H1 (cell line): ENCODE measurements around the gene GPATCH4. TPM values are rescaled to one million over a fixed set of nuclear protein-coding genes. Genes with fewer than 3 reads are reported as not detected.

ENCODE experiments used
- ATF2 ChIP-seq: IDR thresholded peaks from 2 replicates; pipeline ENCODE4 v1.6.1; 2012; ENCODE audit warnings: low read length, inconsistent platforms
- BCL11A ChIP-seq, 2 experiments: IDR thresholded peaks; one replicate each; pipeline ENCODE4 v1.6.1; 2011; ENCODE audit warnings: low read depth in 2 of 2, low read length in 2 of 2, mild to moderate bottlenecking in 2 of 2
- CBX8 ChIP-seq: fragments of 300-800, 300-1000 bp; sonication (generic); IDR thresholded peaks from 2 replicates; pipeline ENCODE4 v1.7.1; 2016; ENCODE audit warnings: low read depth, low read length, borderline replicate concordance
- RAD21 ChIP-seq, 2 experiments: IDR thresholded peaks in 1 of 2; conservative IDR thresholded peaks in 1 of 2; 2 replicates each; pipeline ENCODE4 v1.6.1; 2011; ENCODE audit warnings: low read depth in 2 of 2, low read length in 2 of 2, improper control_type of control experiment in 1 of 2, inconsistent platforms in 1 of 2, mild to moderate bottlenecking in 1 of 2, moderate library complexity in 1 of 2
- SIRT6 ChIP-seq: IDR thresholded peaks from one replicate; pipeline ENCODE4 v1.7.1; 2012; ENCODE audit warnings: low read length, inconsistent platforms
- polyA plus RNA-seq, 7 experiments: library from polyadenylated mRNA; depleted of rRNA in 3 of 7; stranded (reverse) in 5 of 7; unstranded in 2 of 7; fragments of >200 nt in 5 of 7; fragments of 200-250 nt in 2 of 7; gene quantifications; 1 replicate in 5 of 7; 2 replicates in 1 of 7; 4 replicates in 1 of 7; pipeline versions ENCODE4 v1.2.1 to v1.2.3, GENCODE V29; 2011 to 2013; ENCODE audit warnings: missing spikeins in 2 of 7, mixed read lengths in 2 of 7
- total RNA-seq: library from RNA; stranded (reverse); fragmentation: NEBNext Ultra II Directional; extraction: Animal tissue kit (Norgen Biotek cat#: 25700); gene quantifications from 2 replicates; pipeline ENCODE4 v1.2.1, GENCODE V29; 2021

The GPATCH4 gene
- total and polyA plus RNA-seq, 2 of the 8 experiments (the other 6 are each of a cell fraction or from before 2014, with no cell fraction given) = 20.5 to 47.9 TPM

GRCh38 chr1:156583821-156584622 is 17.3 kb downstream of the GPATCH4 start (continued):
- TF ChIP-seq CBX8 (no peak), SIRT6 (no peak), BCL11A (IDR thresholded peaks at IDR 0.05; ENCODE audit: low read depth in 2 of 2, low read length in 2 of 2) (no peak), ATF2 (0 out of 2 replicates have a peak, but pooled peaks have one; percentile 31), RAD21 (IDR thresholded peaks at IDR 0.05 in 1 of 2, conservative IDR thresholded peaks at IDR 0.05 in 1 of 2; ENCODE audit: low read depth in 2 of 2, low read length in 2 of 2) (peak; percentile 81 to 86)
